Measurements from ENCODE around the gene ZNF668.

The ZNF668 gene

DNA sequence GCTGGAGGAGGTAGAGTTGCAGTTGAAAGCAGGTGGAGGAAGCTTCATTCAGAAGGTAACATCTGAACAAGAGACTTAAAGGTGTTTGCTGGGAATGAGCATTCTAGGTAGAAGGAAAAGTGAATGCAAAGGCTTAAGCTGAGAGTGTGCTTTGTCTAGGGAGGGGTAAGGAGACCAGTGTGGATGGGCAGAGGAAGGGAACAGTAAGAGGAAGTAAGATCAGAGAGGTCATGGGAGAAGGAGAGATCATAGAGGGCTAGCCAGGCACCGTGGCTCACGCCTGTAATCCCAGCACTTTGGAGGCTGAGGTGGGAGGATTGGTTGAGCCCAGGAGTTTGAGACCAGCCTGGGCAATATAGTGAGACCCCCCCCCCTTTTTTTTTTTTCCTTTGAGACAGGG, 37.3 kb downstream of the ZNF668 start:
- no peak for DNase-seq (ENCODE audit: low read depth)
- H3K4me3 ChIP-seq (ENCODE audit: low read depth, low read length) = no peak overlapping the region
- TF ChIP-seq, protein P1, sequence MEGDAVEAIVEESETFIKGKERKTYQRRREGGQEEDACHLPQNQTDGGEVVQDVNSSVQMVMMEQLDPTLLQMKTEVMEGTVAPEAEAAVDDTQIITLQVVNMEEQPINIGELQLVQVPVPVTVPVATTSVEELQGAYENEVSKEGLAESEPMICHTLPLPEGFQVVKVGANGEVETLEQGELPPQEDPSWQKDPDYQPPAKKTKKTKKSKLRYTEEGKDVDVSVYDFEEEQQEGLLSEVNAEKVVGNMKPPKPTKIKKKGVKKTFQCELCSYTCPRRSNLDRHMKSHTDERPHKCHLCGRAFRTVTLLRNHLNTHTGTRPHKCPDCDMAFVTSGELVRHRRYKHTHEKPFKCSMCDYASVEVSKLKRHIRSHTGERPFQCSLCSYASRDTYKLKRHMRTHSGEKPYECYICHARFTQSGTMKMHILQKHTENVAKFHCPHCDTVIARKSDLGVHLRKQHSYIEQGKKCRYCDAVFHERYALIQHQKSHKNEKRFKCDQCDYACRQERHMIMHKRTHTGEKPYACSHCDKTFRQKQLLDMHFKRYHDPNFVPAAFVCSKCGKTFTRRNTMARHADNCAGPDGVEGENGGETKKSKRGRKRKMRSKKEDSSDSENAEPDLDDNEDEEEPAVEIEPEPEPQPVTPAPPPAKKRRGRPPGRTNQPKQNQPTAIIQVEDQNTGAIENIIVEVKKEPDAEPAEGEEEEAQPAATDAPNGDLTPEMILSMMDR (IDR thresholded peaks at IDR 0.05; ENCODE audit: control insufficient read depth, extremely low read depth, insufficient read depth) = no peak

DNA sequence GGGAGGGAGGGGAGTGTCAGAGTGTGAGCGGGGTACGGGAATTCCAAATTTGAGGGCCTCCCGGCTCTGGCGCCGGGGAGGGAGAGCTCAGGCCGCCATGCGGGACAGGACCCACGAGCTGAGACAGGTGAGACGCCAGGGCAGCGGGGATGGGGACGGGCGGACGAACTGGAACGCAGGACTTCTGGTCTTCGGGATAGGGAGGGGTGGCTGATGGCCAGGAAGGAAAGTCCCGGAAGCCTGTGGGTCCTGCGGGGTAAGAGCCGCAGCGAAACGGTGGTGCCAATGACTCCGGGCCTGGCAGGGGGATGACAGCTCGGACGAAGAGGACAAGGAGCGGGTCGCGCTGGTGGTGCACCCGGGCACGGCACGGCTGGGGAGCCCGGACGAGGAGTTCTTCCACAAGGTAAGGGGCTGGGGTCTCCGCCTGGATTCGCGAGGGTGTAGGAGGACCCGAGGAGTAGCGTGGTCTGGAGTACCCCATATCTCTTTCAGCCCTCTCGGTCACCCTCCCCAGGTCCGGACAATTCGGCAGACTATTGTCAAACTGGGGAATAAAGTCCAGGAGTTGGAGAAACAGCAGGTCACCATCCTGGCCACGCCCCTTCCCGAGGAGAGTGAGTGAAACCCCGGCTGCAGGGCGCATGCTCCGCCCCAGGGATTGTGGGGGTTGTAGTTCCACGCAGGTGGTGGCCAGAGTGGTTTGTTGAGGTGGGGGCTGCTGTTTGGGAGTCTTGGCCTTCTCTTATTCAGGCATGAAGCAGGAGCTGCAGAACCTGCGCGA, 40.1 kb downstream of the ZNF668 start:
- TF ChIP-seq, protein P1 (IDR thresholded peaks at IDR 0.05; ENCODE audit: control insufficient read depth, extremely low read depth, insufficient read depth) = no peak
- H3K4me3 ChIP-seq (ENCODE audit: low read depth, low read length) = peak overlapping the region; percentile 90
- peak; percentile 33 for DNase-seq (ENCODE audit: low read depth)

DNA sequence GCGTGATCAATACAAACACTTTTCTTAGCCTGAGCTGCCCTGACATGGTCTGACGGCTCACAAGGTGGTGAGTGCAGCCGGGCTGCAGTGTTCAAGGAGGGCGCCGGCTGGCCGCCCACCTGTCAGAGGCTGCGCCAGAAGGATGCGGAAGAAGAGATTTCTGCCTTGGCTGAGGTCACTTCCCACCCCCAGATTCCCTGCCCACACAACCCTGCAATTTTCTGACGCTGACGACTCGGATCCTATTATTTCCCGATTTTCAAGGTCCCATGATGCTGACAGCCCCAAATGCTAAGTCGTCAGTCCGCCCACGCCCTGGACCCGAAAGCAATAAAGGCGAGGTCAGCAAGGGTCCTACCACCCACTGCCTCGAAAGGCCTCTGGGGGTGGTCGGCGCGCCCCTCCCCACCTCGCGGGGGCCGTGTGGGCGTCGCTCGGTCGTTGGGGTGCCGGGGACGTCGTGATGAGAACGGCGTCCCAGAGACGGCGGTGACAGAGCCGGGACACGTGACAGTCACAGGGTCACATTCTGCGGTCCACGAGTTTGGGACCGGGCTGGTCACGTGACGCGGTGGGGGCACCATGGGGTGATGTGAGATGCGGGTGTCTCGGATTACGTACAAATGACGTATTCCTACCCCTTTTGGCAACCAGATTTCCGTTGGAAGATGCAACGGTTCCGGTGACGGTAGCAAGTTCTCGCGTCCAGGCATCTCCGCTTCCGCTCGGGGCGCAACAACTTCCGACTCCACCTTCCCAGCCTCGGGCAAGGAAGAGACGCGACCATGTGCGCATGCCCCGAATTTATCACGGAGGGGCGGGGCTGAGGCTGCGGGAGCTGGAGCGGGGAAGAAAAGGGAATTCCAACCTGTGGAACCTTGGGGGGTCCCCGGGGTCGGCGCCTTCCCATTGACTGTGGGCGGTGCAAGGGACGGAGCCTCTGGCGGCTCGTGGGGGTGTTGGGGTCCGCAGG, 41.0 kb downstream of the ZNF668 start, which contains the start of gene STX4:
TSS of gene STX4 (plus strand) at position 823 of the 973 bp plus-strand sequence. CDS start 248 bp downstream, outside the sequence.
- DNase-seq (ENCODE audit: low read depth) = peak; percentile 83
- TF ChIP-seq, protein P1 (IDR thresholded peaks at IDR 0.05; ENCODE audit: control insufficient read depth, extremely low read depth, insufficient read depth) = no peak
- peak within 1 kb of the TSS; percentile 90 for H3K4me3 ChIP-seq (ENCODE audit: low read depth, low read length)

DNA sequence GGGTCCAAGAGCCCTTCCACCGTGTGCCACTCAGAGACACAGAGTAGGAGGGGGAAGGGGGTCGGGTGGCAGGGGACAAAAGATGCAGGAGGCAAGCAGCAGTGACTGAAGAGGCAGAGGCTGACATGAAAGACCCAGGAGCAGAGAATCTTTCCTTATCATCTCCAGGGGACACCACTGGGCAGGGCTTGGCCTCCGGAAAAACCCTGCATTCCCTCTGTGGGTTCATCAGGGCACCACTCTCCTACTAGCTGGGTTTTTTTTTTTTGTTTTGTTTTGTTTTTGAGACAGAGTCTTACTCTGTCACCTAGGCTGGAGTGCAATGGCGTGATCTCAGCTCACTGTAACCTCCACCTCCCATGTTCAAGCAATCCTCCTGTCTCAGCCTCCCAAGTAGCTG, 42.8 kb downstream of the ZNF668 start:
- no peak overlapping the region for H3K4me3 ChIP-seq (ENCODE audit: low read depth, low read length)
- TF ChIP-seq, protein P1 (IDR thresholded peaks at IDR 0.05; ENCODE audit: control insufficient read depth, extremely low read depth, insufficient read depth) = no peak
- no peak for DNase-seq (ENCODE audit: low read depth)

DNA sequence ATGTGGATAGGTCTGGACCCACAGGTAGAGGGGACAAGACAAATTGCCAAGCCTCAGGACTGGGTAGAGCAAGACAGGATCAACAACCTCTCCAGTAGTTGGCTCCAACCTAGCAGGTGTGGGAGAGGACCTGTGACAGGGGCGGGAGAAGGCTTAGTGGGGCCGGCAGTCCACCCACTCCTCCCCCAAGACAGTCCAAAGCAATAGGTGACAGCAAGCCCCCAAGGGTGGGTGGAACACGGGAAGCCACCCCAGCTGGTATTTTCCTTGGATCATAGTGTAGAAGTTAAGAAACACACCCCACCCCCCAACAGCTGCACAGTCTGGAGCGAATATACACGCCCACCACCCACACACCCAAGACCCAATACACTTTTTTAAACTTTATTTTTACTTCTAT, 44.8 kb downstream of the ZNF668 start:
- no peak overlapping the region for H3K4me3 ChIP-seq (ENCODE audit: low read depth, low read length)
- TF ChIP-seq, protein P1 (IDR thresholded peaks at IDR 0.05; ENCODE audit: control insufficient read depth, extremely low read depth, insufficient read depth) = no peak
- no peak for DNase-seq (ENCODE audit: low read depth)

DNA sequence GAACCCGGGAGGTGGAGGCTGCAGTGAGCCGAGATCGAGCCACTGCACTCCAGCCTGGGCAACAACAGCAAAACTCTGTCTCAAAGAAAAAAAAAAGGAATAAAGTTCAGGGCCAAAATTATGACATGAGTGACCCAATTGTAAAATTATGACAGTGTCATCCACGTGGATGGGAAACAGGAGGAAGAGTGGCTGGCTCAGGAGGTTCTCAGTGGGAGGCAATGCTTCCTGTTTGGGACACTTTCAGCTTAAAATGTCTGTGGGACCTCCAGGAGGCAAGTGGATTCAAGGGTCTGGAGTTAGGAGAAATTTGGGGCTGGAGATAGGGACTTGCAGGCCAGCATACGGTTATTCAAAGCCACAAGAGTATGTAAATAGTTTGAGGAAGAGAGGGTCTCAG, 48.7 kb downstream of the ZNF668 start:
- no peak for DNase-seq (ENCODE audit: low read depth)
- TF ChIP-seq, protein P1 (IDR thresholded peaks at IDR 0.05; ENCODE audit: control insufficient read depth, extremely low read depth, insufficient read depth) = no peak
- H3K4me3 ChIP-seq (ENCODE audit: low read depth, low read length) = no peak overlapping the region
